Measurements from ENCODE around the gene DNMT1.

- TF ChIP-seq CTCF (IDR thresholded peaks at IDR 0.05) (no peak), POLR2A (IDR thresholded peaks at IDR 0.05) (no peak)
Measured at GRCh38 chr19:10089801-10090375, 104.9 kb downstream of the DNMT1 start.
